Keratinocyte (primary cell): ENCODE measurements around the gene FOXC1. TPM values are rescaled to one million over a fixed set of nuclear protein-coding genes. Genes with fewer than 3 reads are reported as not detected.

Experiments used
- DNase-seq: peaks from one replicate; pipeline ENCODE4 v3.0.0-alpha.2; 2011; ENCODE audit warnings: low read depth, missing footprints, low spot score
- FAIRE-seq: peaks from 2 replicates; lab custom pipeline; 2011; peaks lifted over from hg19 to GRCh38; lab: Jason Lieb, UNC
- H2AFZ ChIP-seq: 2 replicates; pipeline ENCODE4 v1.6.0; 2012; ENCODE audit warnings: low read length, control low read depth, inconsistent platforms; ENCODE audit not compliant: control insufficient read depth
- H3K27ac ChIP-seq: 2 replicates; pipeline ENCODE4 v1.5.1; 2011; ENCODE audit warnings: low read length; ENCODE audit not compliant: control insufficient read depth, insufficient read depth
- H3K27me3 ChIP-seq: 3 replicates; pipeline ENCODE4 v1.6.0; 2011; ENCODE audit warnings: low read length; ENCODE audit not compliant: control insufficient read depth, insufficient read depth; ENCODE audit errors: extremely low read depth
- H3K36me3 ChIP-seq, 2 experiments: 2 replicates in 1 of 2; 3 replicates in 1 of 2; pipeline ENCODE4 v1.5.1; 2011; ENCODE audit warnings: low read length in 2 of 2, mild to moderate bottlenecking in 1 of 2; ENCODE audit not compliant: control insufficient read depth in 2 of 2, insufficient read depth in 2 of 2; ENCODE audit errors: extremely low read depth in 1 of 2
- H3K4me1 ChIP-seq: 3 replicates; pipeline ENCODE4 v1.5.1; 2011; ENCODE audit warnings: low read length; ENCODE audit not compliant: control insufficient read depth, insufficient read depth; ENCODE audit errors: extremely low read depth
- H3K4me2 ChIP-seq: 3 replicates; pipeline ENCODE4 v1.6.0; 2011; ENCODE audit warnings: low read depth, low read length; ENCODE audit not compliant: control insufficient read depth, insufficient read depth; ENCODE audit errors: extremely low read depth
- H3K4me3 ChIP-seq, 3 experiments: fragments of 200-600 bp in 1 of 3; sonication (generic) in 1 of 3; 2 replicates in 2 of 3; 3 replicates in 1 of 3; pipeline ENCODE4 v1.5.1; 2011 to 2016; ENCODE audit warnings: low read length in 3 of 3, mild to moderate bottlenecking in 3 of 3, control low read depth in 2 of 3, inconsistent platforms in 1 of 3, low read depth in 1 of 3, mixed read lengths in 1 of 3, mixed run types in 1 of 3, moderate library complexity in 1 of 3; ENCODE audit not compliant: control insufficient read depth in 2 of 3, insufficient read depth in 2 of 3; ENCODE audit errors: extremely low read depth in 1 of 3
- H3K79me2 ChIP-seq: 2 replicates; pipeline ENCODE4 v1.6.0; 2012; ENCODE audit warnings: low read length; ENCODE audit not compliant: control insufficient read depth, insufficient read depth
- H3K9ac ChIP-seq: 3 replicates; pipeline ENCODE4 v1.6.0; 2011; ENCODE audit warnings: low read length; ENCODE audit not compliant: control insufficient read depth, insufficient read depth; ENCODE audit errors: extremely low read depth
- H3K9me1 ChIP-seq: 3 replicates; pipeline ENCODE4 v1.6.0; 2011; ENCODE audit warnings: low read length; ENCODE audit not compliant: control insufficient read depth, insufficient read depth; ENCODE audit errors: extremely low read depth
- H3K9me3 ChIP-seq: 2 replicates; pipeline ENCODE4 v1.5.1; 2012; ENCODE audit warnings: low read depth, low read length; ENCODE audit not compliant: control insufficient read depth
- H4K20me1 ChIP-seq: 3 replicates; pipeline ENCODE4 v1.6.0; 2011; ENCODE audit warnings: low read length; ENCODE audit not compliant: control insufficient read depth, insufficient read depth; ENCODE audit errors: extremely low read depth
- CTCF ChIP-seq, 3 experiments: IDR thresholded peaks in 1 of 3; conservative IDR thresholded peaks in 1 of 3; optimal IDR thresholded peaks in 1 of 3; 2 replicates in 2 of 3; 3 replicates in 1 of 3; pipeline versions ENCODE3 to v1.5.1; 2011; ENCODE audit warnings: low read length in 3 of 3, mild to moderate bottlenecking in 3 of 3, moderate library complexity in 2 of 3, control low read depth in 1 of 3, inconsistent platforms in 1 of 3; ENCODE audit not compliant: insufficient read depth in 2 of 3; ENCODE audit errors: extremely low read depth in 1 of 3
- EZH2 ChIP-seq: IDR thresholded peaks from one replicate; pipeline ENCODE4 v1.6.1; 2012; ENCODE audit warnings: inconsistent platforms, mild to moderate bottlenecking, low read length, moderate library complexity
- dilution Hi-C: fragments of 300-500 bp; cut with MboI; formaldehyde crosslinking; loops from one replicate; pipeline ENCODE4 v1.7.0; 2020; ENCODE audit warnings: low sequenced_read_pairs; ENCODE audit not compliant: extremely low pct_ligation_motif_present
- polyA plus RNA-seq, 5 experiments: library from polyadenylated mRNA; depleted of rRNA in 3 of 5; stranded (reverse) in 3 of 5; stranded (forward) in 1 of 5; unstranded in 1 of 5; fragments of >200 nt; gene quantifications; 1 replicate in 1 of 5; 2 replicates in 3 of 5; 3 replicates in 1 of 5; pipeline versions ENCODE4 v1.2.1 to v1.2.3, GENCODE V29; 2011 to 2012; ENCODE audit warnings: missing spikeins in 2 of 5, low read depth in 1 of 5, low replicate concordance in 1 of 5

Gene FOXC1
- polyA plus RNA-seq, 1 donor (not counting 4 experiments of a cell fraction or from before 2014, with no cell fraction given), result 4.3 TPM

GRCh38 chr6:1643830-1644445 is 34.2 kb downstream of the FOXC1 start:
- H3K4me1 ChIP-seq, result peaks cover 18% of the 10 kb centered on the region
- no peaks in the 10 kb centered on the region for H3K79me2 ChIP-seq
- H3K27ac ChIP-seq, result no peak overlapping the region
- TF ChIP-seq CTCF (optimal IDR thresholded peaks at IDR 0.05 in 1 of 3, IDR thresholded peaks at IDR 0.05 in 1 of 3, conservative IDR thresholded peaks at IDR 0.05 in 1 of 3; ENCODE audit: extremely low read depth in 1 of 3, insufficient read depth in 2 of 3, low read length in 3 of 3) (no peak), EZH2 (no peak)
- H3K9me3 ChIP-seq, result no peaks in the 10 kb centered on the region
- dilution Hi-C loops, result no loop called here
- no peak for DNase-seq
- H3K9ac ChIP-seq, result no peak overlapping the region
- H3K27me3 ChIP-seq, result no peaks in the 10 kb centered on the region
- FAIRE-seq, result no peak
- H3K4me2 ChIP-seq, result no peak overlapping the region
- H3K4me3 ChIP-seq, result no peak overlapping the region
- peaks cover 3% of the 10 kb centered on the region for H4K20me1 ChIP-seq
- H3K36me3 ChIP-seq, result no peaks in the 10 kb centered on the region
- H3K9me1 ChIP-seq, result no peaks in the 10 kb centered on the region
- H2AFZ ChIP-seq, result no peak overlapping the region

GRCh38 chr6:1644516-1645060 is 34.9 kb downstream of the FOXC1 start:
- H3K4me1 ChIP-seq, result peaks cover 18% of the 10 kb centered on the region
- no peak overlapping the region for H2AFZ ChIP-seq
- peaks cover 3% of the 10 kb centered on the region for H4K20me1 ChIP-seq
- H3K4me3 ChIP-seq, result no peak overlapping the region
- no peak overlapping the region for H3K27ac ChIP-seq
- H3K9ac ChIP-seq, result no peak overlapping the region
- no peaks in the 10 kb centered on the region for H3K27me3 ChIP-seq
- no peak overlapping the region for H3K4me2 ChIP-seq
- H3K9me3 ChIP-seq, result no peaks in the 10 kb centered on the region
- TF ChIP-seq CTCF (optimal IDR thresholded peaks at IDR 0.05 in 1 of 3, IDR thresholded peaks at IDR 0.05 in 1 of 3, conservative IDR thresholded peaks at IDR 0.05 in 1 of 3; ENCODE audit: extremely low read depth in 1 of 3, insufficient read depth in 2 of 3, low read length in 3 of 3), result no peak
- TF ChIP-seq EZH2, result no peak
- H3K79me2 ChIP-seq, result no peaks in the 10 kb centered on the region
- no peaks in the 10 kb centered on the region for H3K36me3 ChIP-seq
- FAIRE-seq, result no peak
- dilution Hi-C loops, result no loop called here
- no peak for DNase-seq
- no peaks in the 10 kb centered on the region for H3K9me1 ChIP-seq
